Tibial nerve (tissue), 4 donors: ENCODE measurements around the gene YWHAQ. TPM values are rescaled to one million over a fixed set of nuclear protein-coding genes. Genes with fewer than 3 reads are reported as not detected.

Experiments
- DNase-seq, 2 donors: peaks; one replicate each; pipeline ENCODE4 v3.0.0-alpha.2; 2019; ENCODE audit warnings: low spot score in 2 of 2
- H3K27ac ChIP-seq, 4 donors: fragments of 200-600 bp; sonication (generic) in 3 of 4; one replicate each; pipeline ENCODE4 v1.5.1; 2017 to 2019; ENCODE audit warnings: mild to moderate bottlenecking in 1 of 4
- H3K27me3 ChIP-seq, 2 donors: fragments of 200-600 bp; sonication (generic) in 1 of 2; one replicate each; pipeline versions ENCODE4 v1.5.1 to v1.6.0; 2017 to 2019
- H3K36me3 ChIP-seq, 3 donors: fragments of 200-600 bp; sonication (generic); one replicate each; pipeline ENCODE4 v1.5.1; 2018 to 2019
- H3K4me1 ChIP-seq, 4 donors: fragments of 200-600 bp; sonication (generic) in 3 of 4; one replicate each; pipeline ENCODE4 v1.5.1; 2017 to 2019
- H3K4me3 ChIP-seq, 4 donors: fragments of 200-600 bp; sonication (generic) in 3 of 4; one replicate each; pipeline ENCODE4 v1.5.1; 2017 to 2019; ENCODE audit warnings: mild to moderate bottlenecking in 1 of 4, moderate library complexity in 1 of 4
- H3K9me3 ChIP-seq, 4 donors: fragments of 200-600 bp; sonication (generic) in 3 of 4; one replicate each; pipeline ENCODE4 v1.5.1; 2017 to 2019
- CTCF ChIP-seq, 5 experiments: fragments of 200-600 bp in 3 of 5; fragments of 450-650 bp in 2 of 5; sonication (generic) in 3 of 5; IDR thresholded peaks; one replicate each; pipeline ENCODE4 v1.5.1; 2016 to 2019; ENCODE audit warnings: antibody characterized with exemption in 5 of 5, mild to moderate bottlenecking in 3 of 5, moderate library complexity in 2 of 5
- EP300 ChIP-seq, 2 donors: sonication (generic); formaldehyde crosslinking; IDR thresholded peaks; one replicate each; pipeline ENCODE4 v1.6.1; 2017; ENCODE audit warnings: antibody characterized with exemption in 2 of 2, mild to moderate bottlenecking in 1 of 2
- POLR2A ChIP-seq, 2 donors: fragments of 450-650 bp; IDR thresholded peaks; one replicate each; pipeline ENCODE4 v1.6.1; 2017; ENCODE audit warnings: antibody characterized with exemption in 2 of 2, mild to moderate bottlenecking in 2 of 2, moderate library complexity in 2 of 2
- WGBS, 2 donors: methylation state at CpG; one replicate each; pipeline ENCODE4 v1.1.5; 2018; 5-methylcytosine and 5-hydroxymethylcytosine counted together
- total RNA-seq, 4 donors: library from RNA; depleted of rRNA; stranded (reverse); fragments of >200 nt; gene quantifications; one replicate each; pipeline ENCODE4 v1.1.0, GENCODE V29; 2016

YWHAQ gene
- total RNA-seq, 4 donors from 2014 or later = 166 to 213 (median 185) TPM

- no peaks in the 10 kb centered on the region for H3K27me3 ChIP-seq
- DNase-seq = no peak
- H3K36me3 ChIP-seq = no peaks in the 10 kb centered on the region
- no peaks in the 10 kb centered on the region for H3K9me3 ChIP-seq
- no peaks in the 10 kb centered on the region for H3K4me1 ChIP-seq
- H3K27ac ChIP-seq = no peak overlapping the region
- H3K4me3 ChIP-seq = no peak overlapping the region
- WGBS, 2 donors = 66 to 68% methylated on average over 10 of the region's 10 CpGs
- TF ChIP-seq CTCF (IDR thresholded peaks at IDR 0.05) (no peak), POLR2A (IDR thresholded peaks at IDR 0.05) (no peak)
Observed at GRCh38 chr2:9653485-9654271, 22.9 kb upstream of the YWHAQ start.

GRCh38 chr2:9652898-9653479 is 22.2 kb upstream of the YWHAQ start:
- Histone ChIP-seq H3K36me3 (no peaks in the 10 kb centered on the region), H3K9me3 (no peaks in the 10 kb centered on the region), H3K4me3 (no peak overlapping the region), H3K4me1 (no peaks in the 10 kb centered on the region), H3K27ac (no peak overlapping the region), H3K27me3 (no peaks in the 10 kb centered on the region)
- TF ChIP-seq CTCF (IDR thresholded peaks at IDR 0.05) = no peak
- TF ChIP-seq EP300 (IDR thresholded peaks at IDR 0.05) = no peak
- no peak for TF ChIP-seq POLR2A (IDR thresholded peaks at IDR 0.05)
- 65 to 67% methylated on average over 5 of the region's 5 CpGs for WGBS, 2 donors
- no peak for DNase-seq

- no peaks in the 10 kb centered on the region for H3K9me3 ChIP-seq
- TF ChIP-seq EP300 (IDR thresholded peaks at IDR 0.05) (no peak), CTCF (IDR thresholded peaks at IDR 0.05) (no peak), POLR2A (IDR thresholded peaks at IDR 0.05) (no peak)
- WGBS, 2 donors = 52 to 100% methylated on average over 1 of the region's 1 CpG
- no peaks in the 10 kb centered on the region for H3K36me3 ChIP-seq
- no peak for DNase-seq
- H3K4me3 ChIP-seq = no peak overlapping the region
- no peak overlapping the region for H3K27ac ChIP-seq
- no peaks in the 10 kb centered on the region for H3K4me1 ChIP-seq
- H3K27me3 ChIP-seq = no peaks in the 10 kb centered on the region
Observed at GRCh38 chr2:9652267-9652666, 21.5 kb upstream of the YWHAQ start.

- no peaks in the 10 kb centered on the region for H3K9me3 ChIP-seq
- no peak for DNase-seq
- TF ChIP-seq CTCF (IDR thresholded peaks at IDR 0.05) = no peak
- TF ChIP-seq EP300 (IDR thresholded peaks at IDR 0.05) = no peak
- TF ChIP-seq POLR2A (IDR thresholded peaks at IDR 0.05) = no peak
- no peaks in the 10 kb centered on the region for H3K4me1 ChIP-seq
- no peaks in the 10 kb centered on the region for H3K36me3 ChIP-seq
- no peaks in the 10 kb centered on the region for H3K27me3 ChIP-seq
- no peak overlapping the region for H3K4me3 ChIP-seq
- H3K27ac ChIP-seq = no peak overlapping the region
- WGBS, 2 donors = 57 to 82% methylated on average over 4 of the region's 4 CpGs
Observed at GRCh38 chr2:9650119-9650821, 19.5 kb upstream of the YWHAQ start.

- H3K9me3 ChIP-seq = no peaks in the 10 kb centered on the region
- no peak overlapping the region for H3K4me3 ChIP-seq
- H3K27me3 ChIP-seq = no peaks in the 10 kb centered on the region
- 61 to 78% methylated on average over 6 of the region's 6 CpGs for WGBS, 2 donors
- TF ChIP-seq CTCF (IDR thresholded peaks at IDR 0.05) = no peak
- TF ChIP-seq POLR2A (IDR thresholded peaks at IDR 0.05) = no peak
- TF ChIP-seq EP300 (IDR thresholded peaks at IDR 0.05) = no peak
- H3K27ac ChIP-seq = no peak overlapping the region
- H3K4me1 ChIP-seq = no peaks in the 10 kb centered on the region
- DNase-seq = no peak
- no peaks in the 10 kb centered on the region for H3K36me3 ChIP-seq
Observed at GRCh38 chr2:9649261-9649660, 18.5 kb upstream of the YWHAQ start.
